H1 (cell line): ENCODE measurements around the gene CDK19. TPM values are rescaled to one million over a fixed set of nuclear protein-coding genes. Genes with fewer than 3 reads are reported as not detected.

ENCODE experiments used
- CTCF ChIA-PET: fragments of 300-600 bp; sonication (Branson Sonifier 250); formaldehyde crosslinking; loops from one replicate; lab custom pipeline; 2021; ENCODE audit not compliant: partially characterized antibody; lab: Charles Lee
- POLR2A ChIA-PET: fragments of 300-600 bp; sonication (Branson Sonifier 250); formaldehyde crosslinking; loops from one replicate; lab custom pipeline; 2021; ENCODE audit warnings: inconsistent platforms; ENCODE audit not compliant: partially characterized antibody; lab: Charles Lee
- DNase-seq, 2 experiments: peaks; one replicate each; pipeline versions ENCODE4 v3.0.0 to v3.0.0-alpha.2; 2010 to 2022; ENCODE audit warnings: low spot score in 2 of 2, low read depth in 1 of 2, mixed read lengths in 1 of 2
- FAIRE-seq: peaks from 2 replicates; lab custom pipeline; 2011; peaks lifted over from hg19 to GRCh38; lab: Jason Lieb, UNC
- H2AFZ ChIP-seq: 2 replicates; pipeline ENCODE4 v1.8.1; 2012; ENCODE audit warnings: low read length, inconsistent platforms
- H2AK5ac ChIP-seq: 2 replicates; pipeline ENCODE4 v1.6.1; 2013; ENCODE audit warnings: low read depth, low read length
- H2BK120ac ChIP-seq: replicated peaks from 2 replicates; pipeline ENCODE3; 2013; ENCODE audit warnings: low read depth, low read length, inconsistent platforms
- H2BK12ac ChIP-seq: 2 replicates; pipeline ENCODE4 v1.6.1; 2013; ENCODE audit warnings: low read depth, low read length
- H2BK15ac ChIP-seq: 2 replicates; pipeline ENCODE4 v1.6.1; 2013; ENCODE audit warnings: low read length
- H2BK20ac ChIP-seq: 2 replicates; pipeline ENCODE4 v1.6.1; 2013; ENCODE audit warnings: low read length
- H2BK5ac ChIP-seq: 2 replicates; pipeline ENCODE4 v1.6.1; 2013; ENCODE audit warnings: low read depth, low read length
- H3K14ac ChIP-seq: 2 replicates; pipeline ENCODE4 v1.6.1; 2013; ENCODE audit warnings: inconsistent platforms; ENCODE audit not compliant: insufficient read length
- H3K18ac ChIP-seq: 2 replicates; pipeline ENCODE4 v1.6.1; 2013; ENCODE audit warnings: low read length; ENCODE audit errors: extremely low read depth
- H3K23ac ChIP-seq: 2 replicates; pipeline ENCODE4 v1.6.1; 2013; ENCODE audit warnings: inconsistent platforms; ENCODE audit not compliant: insufficient read length
- H3K23me2 ChIP-seq: 2 replicates; pipeline ENCODE4 v1.6.1; 2013; ENCODE audit warnings: low read depth, low read length
- H3K27ac ChIP-seq: 2 replicates; pipeline ENCODE4 v1.6.1; 2011; ENCODE audit warnings: low read depth, low read length, inconsistent platforms
- H3K27me3 ChIP-seq, 4 experiments: replicated peaks in 1 of 4; 1 replicate in 1 of 4; 2 replicates in 3 of 4; pipeline versions ENCODE4 v1.6.1 to v1.8.1; 2011 to 2013; ENCODE audit warnings: low read length in 3 of 4, mild to moderate bottlenecking in 3 of 4, inconsistent platforms in 2 of 4, mixed read lengths in 2 of 4, moderate library complexity in 1 of 4; ENCODE audit not compliant: control insufficient read depth in 3 of 4, insufficient read depth in 3 of 4; ENCODE audit errors: extremely low read depth in 1 of 4
- H3K36me3 ChIP-seq, 4 experiments: 2 replicates each; pipeline versions ENCODE4 v1.6.1 to v1.8.1; 2011 to 2013; ENCODE audit warnings: mild to moderate bottlenecking in 4 of 4, low read length in 3 of 4, moderate library complexity in 2 of 4, control low read depth in 1 of 4, inconsistent platforms in 1 of 4; ENCODE audit not compliant: insufficient read depth in 4 of 4, control insufficient read depth in 2 of 4
- H3K4ac ChIP-seq: replicated peaks from 2 replicates; pipeline ENCODE3; 2013; ENCODE audit warnings: low read length, low read depth, mixed read lengths, inconsistent platforms; ENCODE audit not compliant: insufficient read length
- H3K4me1 ChIP-seq, 4 experiments: replicated peaks in 1 of 4; 1 replicate in 1 of 4; 2 replicates in 3 of 4; pipeline versions ENCODE4 v1.6.1 to v1.8.1; 2011 to 2013; ENCODE audit warnings: low read length in 3 of 4, inconsistent platforms in 2 of 4, mixed read lengths in 1 of 4; ENCODE audit not compliant: insufficient read depth in 4 of 4, control insufficient read depth in 3 of 4
- H3K4me2 ChIP-seq, 2 experiments: 2 replicates each; pipeline versions ENCODE4 v1.6.1 to v1.8.1; 2011 to 2013; ENCODE audit warnings: low read depth in 2 of 2, low read length in 2 of 2, control low read depth in 1 of 2, inconsistent platforms in 1 of 2, mild to moderate bottlenecking in 1 of 2; ENCODE audit not compliant: insufficient read depth in 1 of 2
- H3K4me3 ChIP-seq, 4 experiments: fragments of 200-600, 300-600 bp in 1 of 4; sonication (generic), shearing (Covaris generic), sonication (Bioruptor Twin) in 1 of 4; 2 replicates each; pipeline versions ENCODE4 v1.5.1 to v1.8.1; 2011 to 2016; ENCODE audit warnings: low read length in 4 of 4, low read depth in 3 of 4, control low read depth in 2 of 4, inconsistent platforms in 2 of 4, mild to moderate bottlenecking in 2 of 4, mixed read lengths in 1 of 4, moderate library complexity in 1 of 4; ENCODE audit not compliant: insufficient read depth in 2 of 4; ENCODE audit errors: extremely low read depth in 1 of 4
- H3K56ac ChIP-seq: replicated peaks from 2 replicates; pipeline ENCODE3; 2013; ENCODE audit warnings: low read depth, mild to moderate bottlenecking, mixed read lengths, low read length, inconsistent platforms; ENCODE audit not compliant: insufficient read length
- H3K79me1 ChIP-seq: 2 replicates; pipeline ENCODE4 v1.6.1; 2013; ENCODE audit warnings: low read depth, low read length, control low read depth
- H3K79me2 ChIP-seq, 2 experiments: 2 replicates each; pipeline versions ENCODE4 v1.6.1 to v1.8.1; 2012 to 2013; ENCODE audit warnings: low read length in 2 of 2, mild to moderate bottlenecking in 2 of 2, inconsistent platforms in 1 of 2; ENCODE audit not compliant: insufficient read depth in 2 of 2, control insufficient read depth in 1 of 2
- H3K9ac ChIP-seq, 4 experiments: replicated peaks in 1 of 4; 1 replicate in 1 of 4; 2 replicates in 3 of 4; pipeline versions ENCODE4 v1.6.1 to v1.8.1; 2011 to 2013; ENCODE audit warnings: low read depth in 3 of 4, low read length in 3 of 4, control low read depth in 2 of 4, mild to moderate bottlenecking in 2 of 4, moderate library complexity in 2 of 4, inconsistent platforms in 1 of 4; ENCODE audit errors: extremely low read depth in 1 of 4
- H3K9me3 ChIP-seq, 2 experiments: 2 replicates each; pipeline versions ENCODE4 v1.6.1 to v1.8.1; 2012 to 2013; ENCODE audit warnings: mild to moderate bottlenecking in 2 of 2, moderate library complexity in 2 of 2, control low read depth in 1 of 2, inconsistent platforms in 1 of 2, low read depth in 1 of 2, low read length in 1 of 2, mixed read lengths in 1 of 2; ENCODE audit not compliant: insufficient read depth in 2 of 2
- H4K20me1 ChIP-seq, 2 experiments: replicated peaks in 1 of 2; 2 replicates each; pipeline versions ENCODE3 to v1.8.1; 2011 to 2013; ENCODE audit warnings: inconsistent platforms in 2 of 2, low read length in 2 of 2, mild to moderate bottlenecking in 1 of 2; ENCODE audit not compliant: insufficient read depth in 2 of 2, control insufficient read depth in 1 of 2
- H4K5ac ChIP-seq: 2 replicates; pipeline ENCODE4 v1.6.1; 2013; ENCODE audit warnings: low read length, low read depth, mixed read lengths, inconsistent platforms; ENCODE audit not compliant: insufficient read length
- H4K8ac ChIP-seq: 2 replicates; pipeline ENCODE4 v1.8.0; 2013; ENCODE audit warnings: mild to moderate bottlenecking, moderate library complexity, low read length, inconsistent platforms; ENCODE audit not compliant: insufficient read depth; ENCODE audit errors: extremely low read depth
- H4K91ac ChIP-seq: replicated peaks from 2 replicates; pipeline ENCODE3; 2013; ENCODE audit warnings: low read length, mixed read lengths, inconsistent platforms; ENCODE audit not compliant: insufficient read length
- CTBP2 ChIP-seq: IDR thresholded peaks from 2 replicates; pipeline ENCODE4 v1.7.0; 2011; ENCODE audit warnings: borderline replicate concordance, mild to moderate bottlenecking, moderate library complexity, mixed read lengths, low read length; ENCODE audit not compliant: insufficient read depth, insufficient read length
- EGR1 ChIP-seq: IDR thresholded peaks from 2 replicates; pipeline ENCODE4 v1.6.1; 2011; ENCODE audit warnings: low read depth, low read length, borderline replicate concordance
- EP300 ChIP-seq, 2 experiments: IDR thresholded peaks; 1 replicate in 1 of 2; 2 replicates in 1 of 2; pipeline ENCODE4 v1.6.1; 2011 to 2012; ENCODE audit warnings: low read depth in 2 of 2, low read length in 2 of 2, mild to moderate bottlenecking in 2 of 2, borderline replicate concordance in 1 of 2, inconsistent platforms in 1 of 2, moderate library complexity in 1 of 2
- HDAC6 ChIP-seq: IDR thresholded peaks from one replicate; pipeline ENCODE4 v1.7.1; 2012; ENCODE audit warnings: low read depth, mild to moderate bottlenecking, inconsistent platforms, low read length, moderate library complexity
- JUND ChIP-seq: IDR thresholded peaks from 2 replicates; pipeline ENCODE4 v1.6.1; 2011; ENCODE audit warnings: mild to moderate bottlenecking, improper control_type of control experiment, low read length
- KDM1A ChIP-seq: fragments of 200-600, 300-600 bp; sonication (generic); IDR thresholded peaks from 2 replicates; pipeline ENCODE4 v1.7.1; 2016; ENCODE audit warnings: mild to moderate bottlenecking, low read length, borderline replicate concordance
- POLR2A ChIP-seq, 2 experiments: IDR thresholded peaks; 1 replicate in 1 of 2; 2 replicates in 1 of 2; pipeline ENCODE4 v1.6.1; 2011; ENCODE audit warnings: low read depth in 2 of 2, low read length in 2 of 2, mild to moderate bottlenecking in 2 of 2; ENCODE audit errors: control extremely low read depth in 1 of 2
- RXRA ChIP-seq: IDR thresholded peaks from 2 replicates; pipeline ENCODE4 v1.6.1; 2011; ENCODE audit warnings: low read depth, mild to moderate bottlenecking, low read length, moderate library complexity; ENCODE audit not compliant: insufficient read depth
- SP4 ChIP-seq: IDR thresholded peaks from 2 replicates; pipeline ENCODE4 v1.6.1; 2012; ENCODE audit warnings: low read length, inconsistent platforms
- TEAD4 ChIP-seq: IDR thresholded peaks from 2 replicates; pipeline ENCODE4 v1.6.1; 2012; ENCODE audit warnings: low read depth, low read length, inconsistent platforms, mixed read lengths
- WGBS, 2 experiments: shearing (Covaris generic) in 1 of 2; methylation state at CpG; one replicate each; pipeline versions ENCODE4 v1.1.6 to v1.1.7; 2013 to 2015; ENCODE audit warnings: low lambda C conversion rate in 2 of 2, mixed read lengths in 2 of 2, inconsistent platforms in 1 of 2, low coverage in 1 of 2, missing lambda C conversion rate in 1 of 2; ENCODE audit not compliant: insufficient replicate concordance in 2 of 2, insufficient coverage in 1 of 2, insufficient read length in 1 of 2; ENCODE audit errors: extremely low coverage in 1 of 2, missing lambda C conversion rate in 1 of 2; 5-methylcytosine and 5-hydroxymethylcytosine counted together
- polyA plus RNA-seq, 7 experiments: library from polyadenylated mRNA; depleted of rRNA in 3 of 7; stranded (reverse) in 5 of 7; unstranded in 2 of 7; fragments of >200 nt in 5 of 7; fragments of 200-250 nt in 2 of 7; gene quantifications; 1 replicate in 5 of 7; 2 replicates in 1 of 7; 4 replicates in 1 of 7; pipeline versions ENCODE4 v1.2.1 to v1.2.3, GENCODE V29; 2011 to 2013; ENCODE audit warnings: missing spikeins in 2 of 7, mixed read lengths in 2 of 7
- total RNA-seq: library from RNA; stranded (reverse); fragmentation: NEBNext Ultra II Directional; extraction: Animal tissue kit (Norgen Biotek cat#: 25700); gene quantifications from 2 replicates; pipeline ENCODE4 v1.2.1, GENCODE V29; 2021
- TF ChIP-seq, protein P1 (sequence below), 3 experiments: IDR thresholded peaks; 1 replicate in 2 of 3; 2 replicates in 1 of 3; pipeline versions ENCODE4 v1.5.1 to v1.6.1; 2011; ENCODE audit warnings: low read length in 3 of 3, mild to moderate bottlenecking in 3 of 3, inconsistent platforms in 2 of 3, low read depth in 1 of 3, moderate library complexity in 1 of 3; ENCODE audit not compliant: insufficient read depth in 1 of 3; ENCODE audit errors: control extremely low read depth in 1 of 3

CDK19 gene
- total and polyA plus RNA-seq, 2 of the 8 experiments (the other 6 are each of a cell fraction or from before 2014, with no cell fraction given): 4.9 to 12.6 TPM

DNA sequence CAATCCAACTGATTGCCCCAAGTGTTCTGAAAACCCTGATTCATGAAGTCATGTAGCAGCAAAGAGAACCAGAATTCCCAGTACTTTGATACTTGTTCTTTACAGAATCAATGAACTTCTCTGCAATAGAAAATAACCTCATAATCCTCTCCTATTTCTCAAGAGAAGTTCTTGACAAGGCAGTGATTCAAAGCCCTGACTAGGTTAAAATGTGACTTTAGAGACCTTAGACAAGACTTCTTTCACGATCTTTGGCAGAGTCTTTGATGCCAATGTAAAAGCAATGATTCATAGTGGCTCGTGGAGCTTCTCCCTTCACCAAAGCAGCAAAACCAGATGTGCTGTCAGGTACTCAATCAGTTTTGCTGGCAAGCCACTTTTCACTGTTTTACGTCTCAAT is 95.2 kb downstream of the CDK19 start:
- no peak overlapping the region for H3K27ac ChIP-seq
- no peaks in the 10 kb centered on the region for H3K79me1 ChIP-seq
- H4K8ac ChIP-seq: no peak overlapping the region
- no peaks in the 10 kb centered on the region for H3K27me3 ChIP-seq
- H3K14ac ChIP-seq: no peak overlapping the region
- H3K4ac ChIP-seq: no peak overlapping the region
- no peaks in the 10 kb centered on the region for H3K36me3 ChIP-seq
- no peak overlapping the region for H4K5ac ChIP-seq
- H2BK15ac ChIP-seq: no peak overlapping the region
- 85% methylated on average over 3 of the region's 3 CpGs; no CpG with 5 or more reads in 1 of the 2 experiments for WGBS, 2 experiments
- FAIRE-seq: no peak
- no peak overlapping the region for H2AK5ac ChIP-seq
- no peak overlapping the region for H3K23ac ChIP-seq
- no peak overlapping the region for H3K4me2 ChIP-seq
- no peak for DNase-seq
- no peaks in the 10 kb centered on the region for H3K79me2 ChIP-seq
- H2BK5ac ChIP-seq: no peak overlapping the region
- no peak overlapping the region for H3K56ac ChIP-seq
- H4K91ac ChIP-seq: no peak overlapping the region
- H2BK12ac ChIP-seq: no peak overlapping the region
- no peak overlapping the region for H2AFZ ChIP-seq
- no peaks in the 10 kb centered on the region for H4K20me1 ChIP-seq
- H2BK20ac ChIP-seq: no peak overlapping the region
- CTCF ChIA-PET: interaction anchor here (0.6 to 1.2 kb wide), 2 partner anchors 11 to 154 kb away, joined by 3 to 5 read pairs; no protein-coding TSS in a partner anchor
- peaks cover 0 to 2% (median under 1%) of the 10 kb centered on the region in 4 experiments; a peak in 2 of 7 replicates for H3K4me1 ChIP-seq
- no peak overlapping the region for H3K9ac ChIP-seq
- no peak overlapping the region for H2BK120ac ChIP-seq
- no peaks in the 10 kb centered on the region for H3K23me2 ChIP-seq
- H3K18ac ChIP-seq: no peak overlapping the region
- no peak overlapping the region for H3K4me3 ChIP-seq
- POLR2A ChIA-PET: interaction anchor here (0.8 kb wide), 1 partner anchor 9 kb away, joined by 3 read pairs; no protein-coding TSS in a partner anchor
- H3K9me3 ChIP-seq: no peaks in the 10 kb centered on the region
- TF ChIP-seq RXRA: no peak
- TF ChIP-seq HDAC6: no peak
- TF ChIP-seq, protein P1, sequence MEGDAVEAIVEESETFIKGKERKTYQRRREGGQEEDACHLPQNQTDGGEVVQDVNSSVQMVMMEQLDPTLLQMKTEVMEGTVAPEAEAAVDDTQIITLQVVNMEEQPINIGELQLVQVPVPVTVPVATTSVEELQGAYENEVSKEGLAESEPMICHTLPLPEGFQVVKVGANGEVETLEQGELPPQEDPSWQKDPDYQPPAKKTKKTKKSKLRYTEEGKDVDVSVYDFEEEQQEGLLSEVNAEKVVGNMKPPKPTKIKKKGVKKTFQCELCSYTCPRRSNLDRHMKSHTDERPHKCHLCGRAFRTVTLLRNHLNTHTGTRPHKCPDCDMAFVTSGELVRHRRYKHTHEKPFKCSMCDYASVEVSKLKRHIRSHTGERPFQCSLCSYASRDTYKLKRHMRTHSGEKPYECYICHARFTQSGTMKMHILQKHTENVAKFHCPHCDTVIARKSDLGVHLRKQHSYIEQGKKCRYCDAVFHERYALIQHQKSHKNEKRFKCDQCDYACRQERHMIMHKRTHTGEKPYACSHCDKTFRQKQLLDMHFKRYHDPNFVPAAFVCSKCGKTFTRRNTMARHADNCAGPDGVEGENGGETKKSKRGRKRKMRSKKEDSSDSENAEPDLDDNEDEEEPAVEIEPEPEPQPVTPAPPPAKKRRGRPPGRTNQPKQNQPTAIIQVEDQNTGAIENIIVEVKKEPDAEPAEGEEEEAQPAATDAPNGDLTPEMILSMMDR (IDR thresholded peaks at IDR 0.05; ENCODE audit: control extremely low read depth in 1 of 3, insufficient read depth in 1 of 3, low read depth in 1 of 3, low read length in 3 of 3): no peak
- TF ChIP-seq EP300 (IDR thresholded peaks at IDR 0.05; ENCODE audit: borderline replicate concordance in 1 of 2, low read depth in 2 of 2, low read length in 2 of 2): no peak
- TF ChIP-seq KDM1A: no peak
- no peak for TF ChIP-seq CTBP2
- no peak for TF ChIP-seq TEAD4
- no peak for TF ChIP-seq EGR1
- no peak for TF ChIP-seq POLR2A (IDR thresholded peaks at IDR 0.05; ENCODE audit: control extremely low read depth in 1 of 2, low read depth in 2 of 2, low read length in 2 of 2)
- TF ChIP-seq JUND: no peak
- no peak for TF ChIP-seq SP4
